Measurements from ENCODE around the gene B4GALNT4. TPM values are rescaled to one million over a fixed set of nuclear protein-coding genes. Genes with fewer than 3 reads are reported as not detected.

B4GALNT4 gene
- total and polyA plus RNA-seq, 4 donors, result 0.15 to 0.42 (median 0.42) TPM; not detected in 1

DNA sequence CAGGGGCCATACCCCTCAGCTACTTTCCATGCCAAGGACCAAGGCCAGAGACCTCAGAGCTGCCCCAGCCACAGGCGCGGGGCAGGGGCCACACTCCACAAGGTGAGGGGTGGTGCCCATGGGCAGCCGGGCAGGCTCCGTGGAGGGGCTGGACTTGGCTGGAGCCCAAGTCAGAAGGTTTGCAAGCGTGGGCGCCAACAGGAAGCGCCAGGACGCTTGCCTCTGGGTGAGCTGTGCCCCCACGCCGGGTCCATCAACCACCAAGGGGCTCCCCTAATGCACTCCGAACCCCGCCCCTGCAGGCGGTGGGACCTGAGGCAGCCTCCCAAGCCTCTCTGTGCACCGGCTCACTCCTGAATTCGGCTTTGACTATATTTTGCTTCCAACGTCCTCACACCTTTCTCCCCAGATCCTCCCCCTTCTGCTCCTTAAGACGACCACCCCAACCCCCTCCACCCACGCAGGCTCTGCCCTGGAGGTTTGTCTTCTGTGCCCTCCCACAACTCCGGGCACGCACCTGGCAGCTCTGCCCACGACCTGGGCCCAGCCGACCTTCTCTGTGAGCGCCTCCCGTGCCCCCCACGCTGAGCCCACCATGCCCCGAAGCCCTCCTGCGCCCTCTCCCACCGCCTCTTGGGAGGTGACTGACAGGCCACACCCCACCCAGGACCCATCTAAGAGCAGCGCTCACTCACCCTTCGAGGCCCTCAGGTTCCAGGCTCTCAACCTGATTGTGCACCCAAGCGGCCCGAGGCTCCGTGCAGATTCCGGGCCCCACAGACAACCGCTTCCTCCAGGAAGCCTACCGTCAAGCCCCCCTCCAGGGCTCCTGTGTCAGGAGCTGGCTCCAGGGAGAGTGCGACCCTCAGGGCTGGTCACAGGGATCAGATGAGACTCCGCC, 22.1 kb downstream of the B4GALNT4 start:
- no peak overlapping the region for H3K4me3 ChIP-seq (ENCODE audit: low read depth in 1 of 3, low read length in 3 of 3)
- TF ChIP-seq, protein P1, sequence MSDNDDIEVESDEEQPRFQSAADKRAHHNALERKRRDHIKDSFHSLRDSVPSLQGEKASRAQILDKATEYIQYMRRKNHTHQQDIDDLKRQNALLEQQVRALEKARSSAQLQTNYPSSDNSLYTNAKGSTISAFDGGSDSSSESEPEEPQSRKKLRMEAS (IDR thresholded peaks at IDR 0.05), result no peak
- TF ChIP-seq, protein P2, sequence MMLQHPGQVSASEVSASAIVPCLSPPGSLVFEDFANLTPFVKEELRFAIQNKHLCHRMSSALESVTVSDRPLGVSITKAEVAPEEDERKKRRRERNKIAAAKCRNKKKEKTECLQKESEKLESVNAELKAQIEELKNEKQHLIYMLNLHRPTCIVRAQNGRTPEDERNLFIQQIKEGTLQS (IDR thresholded peaks at IDR 0.05), result no peak
- TF ChIP-seq, protein P3, sequence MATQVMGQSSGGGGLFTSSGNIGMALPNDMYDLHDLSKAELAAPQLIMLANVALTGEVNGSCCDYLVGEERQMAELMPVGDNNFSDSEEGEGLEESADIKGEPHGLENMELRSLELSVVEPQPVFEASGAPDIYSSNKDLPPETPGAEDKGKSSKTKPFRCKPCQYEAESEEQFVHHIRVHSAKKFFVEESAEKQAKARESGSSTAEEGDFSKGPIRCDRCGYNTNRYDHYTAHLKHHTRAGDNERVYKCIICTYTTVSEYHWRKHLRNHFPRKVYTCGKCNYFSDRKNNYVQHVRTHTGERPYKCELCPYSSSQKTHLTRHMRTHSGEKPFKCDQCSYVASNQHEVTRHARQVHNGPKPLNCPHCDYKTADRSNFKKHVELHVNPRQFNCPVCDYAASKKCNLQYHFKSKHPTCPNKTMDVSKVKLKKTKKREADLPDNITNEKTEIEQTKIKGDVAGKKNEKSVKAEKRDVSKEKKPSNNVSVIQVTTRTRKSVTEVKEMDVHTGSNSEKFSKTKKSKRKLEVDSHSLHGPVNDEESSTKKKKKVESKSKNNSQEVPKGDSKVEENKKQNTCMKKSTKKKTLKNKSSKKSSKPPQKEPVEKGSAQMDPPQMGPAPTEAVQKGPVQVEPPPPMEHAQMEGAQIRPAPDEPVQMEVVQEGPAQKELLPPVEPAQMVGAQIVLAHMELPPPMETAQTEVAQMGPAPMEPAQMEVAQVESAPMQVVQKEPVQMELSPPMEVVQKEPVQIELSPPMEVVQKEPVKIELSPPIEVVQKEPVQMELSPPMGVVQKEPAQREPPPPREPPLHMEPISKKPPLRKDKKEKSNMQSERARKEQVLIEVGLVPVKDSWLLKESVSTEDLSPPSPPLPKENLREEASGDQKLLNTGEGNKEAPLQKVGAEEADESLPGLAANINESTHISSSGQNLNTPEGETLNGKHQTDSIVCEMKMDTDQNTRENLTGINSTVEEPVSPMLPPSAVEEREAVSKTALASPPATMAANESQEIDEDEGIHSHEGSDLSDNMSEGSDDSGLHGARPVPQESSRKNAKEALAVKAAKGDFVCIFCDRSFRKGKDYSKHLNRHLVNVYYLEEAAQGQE (IDR thresholded peaks at IDR 0.05), result no peak
- TF ChIP-seq YY1 (IDR thresholded peaks at IDR 0.05) (no peak), NR2F2 (IDR thresholded peaks at IDR 0.05) (no peak)
- TF ChIP-seq, protein P4, sequence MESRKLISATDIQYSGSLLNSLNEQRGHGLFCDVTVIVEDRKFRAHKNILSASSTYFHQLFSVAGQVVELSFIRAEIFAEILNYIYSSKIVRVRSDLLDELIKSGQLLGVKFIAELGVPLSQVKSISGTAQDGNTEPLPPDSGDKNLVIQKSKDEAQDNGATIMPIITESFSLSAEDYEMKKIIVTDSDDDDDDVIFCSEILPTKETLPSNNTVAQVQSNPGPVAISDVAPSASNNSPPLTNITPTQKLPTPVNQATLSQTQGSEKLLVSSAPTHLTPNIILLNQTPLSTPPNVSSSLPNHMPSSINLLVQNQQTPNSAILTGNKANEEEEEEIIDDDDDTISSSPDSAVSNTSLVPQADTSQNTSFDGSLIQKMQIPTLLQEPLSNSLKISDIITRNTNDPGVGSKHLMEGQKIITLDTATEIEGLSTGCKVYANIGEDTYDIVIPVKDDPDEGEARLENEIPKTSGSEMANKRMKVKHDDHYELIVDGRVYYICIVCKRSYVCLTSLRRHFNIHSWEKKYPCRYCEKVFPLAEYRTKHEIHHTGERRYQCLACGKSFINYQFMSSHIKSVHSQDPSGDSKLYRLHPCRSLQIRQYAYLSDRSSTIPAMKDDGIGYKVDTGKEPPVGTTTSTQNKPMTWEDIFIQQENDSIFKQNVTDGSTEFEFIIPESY (IDR thresholded peaks at IDR 0.05), result no peak
- TF ChIP-seq, protein P5, sequence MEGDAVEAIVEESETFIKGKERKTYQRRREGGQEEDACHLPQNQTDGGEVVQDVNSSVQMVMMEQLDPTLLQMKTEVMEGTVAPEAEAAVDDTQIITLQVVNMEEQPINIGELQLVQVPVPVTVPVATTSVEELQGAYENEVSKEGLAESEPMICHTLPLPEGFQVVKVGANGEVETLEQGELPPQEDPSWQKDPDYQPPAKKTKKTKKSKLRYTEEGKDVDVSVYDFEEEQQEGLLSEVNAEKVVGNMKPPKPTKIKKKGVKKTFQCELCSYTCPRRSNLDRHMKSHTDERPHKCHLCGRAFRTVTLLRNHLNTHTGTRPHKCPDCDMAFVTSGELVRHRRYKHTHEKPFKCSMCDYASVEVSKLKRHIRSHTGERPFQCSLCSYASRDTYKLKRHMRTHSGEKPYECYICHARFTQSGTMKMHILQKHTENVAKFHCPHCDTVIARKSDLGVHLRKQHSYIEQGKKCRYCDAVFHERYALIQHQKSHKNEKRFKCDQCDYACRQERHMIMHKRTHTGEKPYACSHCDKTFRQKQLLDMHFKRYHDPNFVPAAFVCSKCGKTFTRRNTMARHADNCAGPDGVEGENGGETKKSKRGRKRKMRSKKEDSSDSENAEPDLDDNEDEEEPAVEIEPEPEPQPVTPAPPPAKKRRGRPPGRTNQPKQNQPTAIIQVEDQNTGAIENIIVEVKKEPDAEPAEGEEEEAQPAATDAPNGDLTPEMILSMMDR (IDR thresholded peaks at IDR 0.05; ENCODE audit: low read depth, low read length, missing input control), result no peak
- H3K4me1 ChIP-seq (ENCODE audit: control insufficient read depth in 4 of 4, insufficient read depth in 4 of 4, low read length in 3 of 4), result peaks cover 0 to 2% (median under 1%) of the 10 kb centered on the region in 4 donors
- peaks cover 0 to 1% (median under 1%) of the 10 kb centered on the region in 4 donors for H3K9me3 ChIP-seq (ENCODE audit: control insufficient read depth in 4 of 4, low read length in 3 of 4)
- no peak overlapping the region for H3K27ac ChIP-seq (ENCODE audit: low read depth in 1 of 2, low read length in 2 of 2)
- no peak for DNase-seq (ENCODE audit: low spot score)
- H3K27me3 ChIP-seq (ENCODE audit: control insufficient read depth in 4 of 4, insufficient read depth in 4 of 4, low read length in 3 of 4), result no peaks in the 10 kb centered on the region
- no peak overlapping the region for H3K9ac ChIP-seq (ENCODE audit: low read depth in 1 of 2, low read length in 2 of 2)
- 84% methylated on average over 38 of the region's 38 CpGs for WGBS
- no peaks in the 10 kb centered on the region for H3K36me3 ChIP-seq (ENCODE audit: control insufficient read depth in 4 of 4, insufficient read depth in 3 of 4, low read depth in 1 of 4, low read length in 3 of 4)

DNA sequence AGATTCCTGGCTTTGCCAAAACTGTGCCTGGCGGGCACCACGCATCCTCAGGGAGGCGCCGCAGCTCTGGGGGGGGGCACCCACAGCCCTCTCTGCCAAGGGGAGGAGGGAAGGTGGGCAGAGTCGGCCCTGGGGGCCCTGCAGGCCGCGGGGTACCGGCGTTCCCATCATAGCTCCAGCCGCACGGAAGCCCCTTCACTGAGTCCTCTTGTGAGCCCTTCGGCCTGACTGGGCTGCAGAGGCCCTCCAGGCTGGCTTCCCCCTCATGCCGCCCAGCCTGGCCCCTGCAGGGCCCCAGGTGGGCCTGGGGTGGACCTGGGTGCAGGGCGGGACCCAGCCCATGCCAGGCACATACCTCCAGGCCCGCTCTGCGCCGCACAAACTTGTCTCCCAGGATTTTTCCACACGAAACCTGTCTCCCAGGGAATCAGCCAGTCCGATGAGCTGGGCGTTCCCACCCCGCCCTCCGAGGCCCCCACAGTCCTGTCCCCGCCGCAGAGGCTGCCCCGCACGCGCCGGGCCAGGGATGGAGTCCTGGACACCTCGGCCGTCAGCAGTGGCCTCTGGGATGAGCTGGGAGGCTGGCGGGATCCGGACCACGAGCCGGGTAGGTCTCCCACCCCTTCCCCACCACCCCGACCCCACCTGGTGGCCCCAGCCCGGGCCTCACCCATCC, 22.9 kb downstream of the B4GALNT4 start:
- Histone ChIP-seq H3K9me3 (ENCODE audit: control insufficient read depth in 4 of 4, low read length in 3 of 4) (no peaks in the 10 kb centered on the region), H3K36me3 (ENCODE audit: control insufficient read depth in 4 of 4, insufficient read depth in 3 of 4, low read depth in 1 of 4, low read length in 3 of 4) (no peaks in the 10 kb centered on the region), H3K4me1 (ENCODE audit: control insufficient read depth in 4 of 4, insufficient read depth in 4 of 4, low read length in 3 of 4) (peaks cover 2 to 11% (median 7%) of the 10 kb centered on the region in 4 donors), H3K9ac (ENCODE audit: low read depth in 1 of 2, low read length in 2 of 2) (no peak overlapping the region), H3K4me3 (ENCODE audit: low read depth in 1 of 3, low read length in 3 of 3) (no peak overlapping the region), H3K27me3 (ENCODE audit: control insufficient read depth in 4 of 4, insufficient read depth in 4 of 4, low read length in 3 of 4) (no peaks in the 10 kb centered on the region), H3K27ac (ENCODE audit: low read depth in 1 of 2, low read length in 2 of 2) (no peak overlapping the region)
- no peak for DNase-seq (ENCODE audit: low spot score)
- TF ChIP-seq JUND (IDR thresholded peaks at IDR 0.05) (no peak), FOXA2 (IDR thresholded peaks at IDR 0.05) (no peak), FOXA1 (IDR thresholded peaks at IDR 0.05) (no peak), SP1 (IDR thresholded peaks at IDR 0.05) (no peak)
- TF ChIP-seq, protein P2 (IDR thresholded peaks at IDR 0.05), result no peak
- WGBS, result 91% methylated on average over 36 of the region's 36 CpGs
